ENCODE results near the gene AARSD1. TPM values are rescaled to one million over a fixed set of nuclear protein-coding genes. Genes with fewer than 3 reads are reported as not detected.
"Not testable (repeated sequence)": the region's sequence is repeated elsewhere in the genome, so short reads cannot be mapped to it uniquely, and the experiment has no call there.

The AARSD1 gene
- total and polyA plus RNA-seq, 2 experiments from 2014 or later, result 36.1 to 76.1 TPM

GRCh38 chr17:42975265-42975664 is 11.0 kb upstream of the AARSD1 start:
- Histone ChIP-seq H3K9me3 (ENCODE audit: low read depth) (no peaks in the 10 kb centered on the region), H3K27ac (no peak overlapping the region), H3K4me3 (no peak overlapping the region), H3K27me3 (no peaks in the 10 kb centered on the region), H3K4me1 (ENCODE audit: low read depth) (peaks cover 12% of the 10 kb centered on the region), H3K36me3 (peaks cover 3% of the 10 kb centered on the region)
- no peak for DNase-seq (ENCODE audit: low read depth in 1 of 2, low spot score in 1 of 2)
- no peak for TF ChIP-seq CTCF (IDR thresholded peaks at IDR 0.05; ENCODE audit: low read depth, low read length)

GRCh38 chr17:42973323-42973722 is 9.1 kb upstream of the AARSD1 start:
- H3K36me3 ChIP-seq; H3K27ac ChIP-seq; H3K27me3 ChIP-seq; H3K4me3 ChIP-seq; H3K4me1 ChIP-seq (ENCODE audit: low read depth); DNase-seq (ENCODE audit: low read depth in 1 of 2, low spot score in 1 of 2); H3K9me3 ChIP-seq (ENCODE audit: low read depth): not testable (repeated sequence)

GRCh38 chr17:42971589-42971988 is 7.3 kb upstream of the AARSD1 start:
- Histone ChIP-seq H3K27ac (no peak overlapping the region), H3K4me3 (no peak overlapping the region), H3K27me3 (no peaks in the 10 kb centered on the region), H3K4me1 (ENCODE audit: low read depth) (no peaks in the 10 kb centered on the region), H3K9me3 (ENCODE audit: low read depth) (no peaks in the 10 kb centered on the region), H3K36me3 (peaks cover 4% of the 10 kb centered on the region)
- TF ChIP-seq CTCF (IDR thresholded peaks at IDR 0.05; ENCODE audit: low read depth, low read length), result no peak
- DNase-seq (ENCODE audit: low read depth in 1 of 2, low spot score in 1 of 2), result no peak

- no peak overlapping the region for H3K4me3 ChIP-seq
- H3K36me3 ChIP-seq, result peaks cover 4% of the 10 kb centered on the region
- no peaks in the 10 kb centered on the region for H3K9me3 ChIP-seq (ENCODE audit: low read depth)
- no peaks in the 10 kb centered on the region for H3K27me3 ChIP-seq
- no peak for TF ChIP-seq CTCF (IDR thresholded peaks at IDR 0.05; ENCODE audit: low read depth, low read length)
- H3K27ac ChIP-seq, result peak overlapping the region; percentile 34
- H3K4me1 ChIP-seq (ENCODE audit: low read depth), result no peaks in the 10 kb centered on the region
- DNase-seq (ENCODE audit: low read depth in 1 of 2, low spot score in 1 of 2), result peak in 1 of 2 donors; percentile 67
These were observed 4.8 kb upstream of the AARSD1 start for GRCh38 chr17:42969001-42969581.

GRCh38 chr17:42967925-42968324 is 3.7 kb upstream of the AARSD1 start:
- Histone ChIP-seq H3K27me3 (no peaks in the 10 kb centered on the region), H3K36me3 (peaks cover 4% of the 10 kb centered on the region), H3K4me1 (ENCODE audit: low read depth) (peaks cover 5% of the 10 kb centered on the region), H3K9me3 (ENCODE audit: low read depth) (no peaks in the 10 kb centered on the region), H3K27ac (no peak overlapping the region), H3K4me3 (no peak overlapping the region)
- no peak for TF ChIP-seq CTCF (IDR thresholded peaks at IDR 0.05; ENCODE audit: low read depth, low read length)
- no peak for DNase-seq (ENCODE audit: low read depth in 1 of 2, low spot score in 1 of 2)

- H3K9me3 ChIP-seq (ENCODE audit: low read depth), result no peaks in the 10 kb centered on the region
- peaks cover 56% of the 10 kb centered on the region for H3K36me3 ChIP-seq
- TF ChIP-seq CTCF (IDR thresholded peaks at IDR 0.05; ENCODE audit: low read depth, low read length), result no peak
- H3K27me3 ChIP-seq, result no peaks in the 10 kb centered on the region
- no peak for DNase-seq (ENCODE audit: low read depth in 1 of 2, low spot score in 1 of 2)
- no peak overlapping the region for H3K4me3 ChIP-seq
- no peak overlapping the region for H3K27ac ChIP-seq
- H3K4me1 ChIP-seq (ENCODE audit: low read depth), result no peaks in the 10 kb centered on the region
These were observed 10.6 kb downstream of the AARSD1 start for GRCh38 chr17:42953669-42954068.
